Endothelial cell (in vitro differentiated cells): ENCODE results near the gene ATMIN. TPM values are rescaled to one million over a fixed set of nuclear protein-coding genes. Genes with fewer than 3 reads are reported as not detected.

Experiments used
- DNase-seq: peaks from one replicate; pipeline ENCODE4 v3.0.0; 2021; ENCODE audit warnings: low spot score
- H3K27ac Mint-ChIP-seq: one replicate; pipeline ENCODE4 v1.8.0; 2021; ENCODE audit warnings: mixed read lengths, inconsistent platforms; ENCODE audit not compliant: unreplicated experiment
- H3K27me3 Mint-ChIP-seq: one replicate; pipeline ENCODE4 v1.8.0; 2021; ENCODE audit warnings: mild to moderate bottlenecking, moderate library complexity, mixed read lengths, inconsistent platforms; ENCODE audit not compliant: unreplicated experiment
- H3K36me3 Mint-ChIP-seq: one replicate; pipeline ENCODE4 v1.8.0; 2021; ENCODE audit warnings: mild to moderate bottlenecking, low read depth, mixed read lengths, inconsistent platforms; ENCODE audit not compliant: unreplicated experiment
- H3K4me1 Mint-ChIP-seq: one replicate; pipeline ENCODE4 v1.8.0; 2021; ENCODE audit warnings: mild to moderate bottlenecking, mixed read lengths, inconsistent platforms; ENCODE audit not compliant: unreplicated experiment
- H3K4me3 Mint-ChIP-seq: one replicate; pipeline ENCODE4 v1.8.0; 2021; ENCODE audit warnings: mild to moderate bottlenecking, mixed read lengths, inconsistent platforms; ENCODE audit not compliant: unreplicated experiment
- H3K9me3 Mint-ChIP-seq: one replicate; pipeline ENCODE4 v1.8.0; 2021; ENCODE audit warnings: mixed read lengths, inconsistent platforms; ENCODE audit not compliant: unreplicated experiment
- total RNA-seq: library from RNA; stranded (reverse); fragmentation: NEBNext Ultra II Directional; extraction: Animal tissue kit (Norgen Biotek cat#: 25700); gene quantifications from one replicate; pipeline ENCODE4 v1.2.1, GENCODE V29; 2021; ENCODE audit not compliant: unreplicated experiment
- TF ChIP-seq, protein P1 (sequence below): fragments of 200-600 bp; sonication (generic); IDR thresholded peaks from one replicate; pipeline ENCODE4 v1.5.0; 2021; ENCODE audit warnings: antibody characterized with exemption; ENCODE audit not compliant: unreplicated experiment

The ATMIN gene
- total RNA-seq, 1 donor from 2014 or later = 33.2 TPM

GRCh38 chr16:81008505-81008789 lies 27.2 kb upstream of the ATMIN start:
- H3K36me3 Mint-ChIP-seq = peaks cover 3% of the 10 kb centered on the region
- no peak for DNase-seq
- peaks cover 15% of the 10 kb centered on the region for H3K4me1 Mint-ChIP-seq
- peak overlapping the region; percentile 98 for H3K4me3 Mint-ChIP-seq
- H3K27me3 Mint-ChIP-seq = peaks cover 3% of the 10 kb centered on the region
- H3K9me3 Mint-ChIP-seq = no peaks in the 10 kb centered on the region
- TF ChIP-seq, protein P1, sequence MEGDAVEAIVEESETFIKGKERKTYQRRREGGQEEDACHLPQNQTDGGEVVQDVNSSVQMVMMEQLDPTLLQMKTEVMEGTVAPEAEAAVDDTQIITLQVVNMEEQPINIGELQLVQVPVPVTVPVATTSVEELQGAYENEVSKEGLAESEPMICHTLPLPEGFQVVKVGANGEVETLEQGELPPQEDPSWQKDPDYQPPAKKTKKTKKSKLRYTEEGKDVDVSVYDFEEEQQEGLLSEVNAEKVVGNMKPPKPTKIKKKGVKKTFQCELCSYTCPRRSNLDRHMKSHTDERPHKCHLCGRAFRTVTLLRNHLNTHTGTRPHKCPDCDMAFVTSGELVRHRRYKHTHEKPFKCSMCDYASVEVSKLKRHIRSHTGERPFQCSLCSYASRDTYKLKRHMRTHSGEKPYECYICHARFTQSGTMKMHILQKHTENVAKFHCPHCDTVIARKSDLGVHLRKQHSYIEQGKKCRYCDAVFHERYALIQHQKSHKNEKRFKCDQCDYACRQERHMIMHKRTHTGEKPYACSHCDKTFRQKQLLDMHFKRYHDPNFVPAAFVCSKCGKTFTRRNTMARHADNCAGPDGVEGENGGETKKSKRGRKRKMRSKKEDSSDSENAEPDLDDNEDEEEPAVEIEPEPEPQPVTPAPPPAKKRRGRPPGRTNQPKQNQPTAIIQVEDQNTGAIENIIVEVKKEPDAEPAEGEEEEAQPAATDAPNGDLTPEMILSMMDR = no peak
- peak overlapping the region; percentile 99 for H3K27ac Mint-ChIP-seq

GRCh38 chr16:81012974-81013373 lies 22.7 kb upstream of the ATMIN start:
- peaks cover 7% of the 10 kb centered on the region for H3K4me1 Mint-ChIP-seq
- H3K9me3 Mint-ChIP-seq = no peaks in the 10 kb centered on the region
- H3K27ac Mint-ChIP-seq = no peak overlapping the region
- TF ChIP-seq, protein P1 = no peak
- no peak overlapping the region for H3K4me3 Mint-ChIP-seq
- no peak for DNase-seq
- no peaks in the 10 kb centered on the region for H3K27me3 Mint-ChIP-seq
- H3K36me3 Mint-ChIP-seq = no peaks in the 10 kb centered on the region

DNA sequence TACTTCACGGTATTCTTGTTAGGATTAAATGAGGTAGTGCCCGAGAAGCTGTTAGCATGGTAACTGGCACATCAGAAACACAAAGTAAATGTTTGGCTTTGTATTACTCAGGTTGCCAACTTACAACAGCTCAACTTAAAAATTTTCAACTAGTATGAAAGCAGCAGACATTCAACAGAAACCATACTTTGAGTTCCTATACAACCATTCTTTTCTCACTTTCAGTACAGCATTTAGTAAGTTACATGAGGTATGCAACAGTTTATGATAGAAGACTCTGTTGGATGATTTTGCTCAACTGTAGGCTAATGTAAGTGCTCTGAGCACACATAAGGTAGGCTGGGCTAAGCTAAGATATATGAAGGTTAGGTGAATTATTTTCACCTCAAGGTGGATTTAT lies 21.0 kb upstream of the ATMIN start:
- Mint-ChIP-seq H3K27ac (no peak overlapping the region), H3K36me3 (peaks cover 4% of the 10 kb centered on the region), H3K4me3 (no peak overlapping the region), H3K27me3 (no peaks in the 10 kb centered on the region), H3K9me3 (no peaks in the 10 kb centered on the region), H3K4me1 (no peaks in the 10 kb centered on the region)
- no peak for DNase-seq
- TF ChIP-seq, protein P1 = no peak

DNA sequence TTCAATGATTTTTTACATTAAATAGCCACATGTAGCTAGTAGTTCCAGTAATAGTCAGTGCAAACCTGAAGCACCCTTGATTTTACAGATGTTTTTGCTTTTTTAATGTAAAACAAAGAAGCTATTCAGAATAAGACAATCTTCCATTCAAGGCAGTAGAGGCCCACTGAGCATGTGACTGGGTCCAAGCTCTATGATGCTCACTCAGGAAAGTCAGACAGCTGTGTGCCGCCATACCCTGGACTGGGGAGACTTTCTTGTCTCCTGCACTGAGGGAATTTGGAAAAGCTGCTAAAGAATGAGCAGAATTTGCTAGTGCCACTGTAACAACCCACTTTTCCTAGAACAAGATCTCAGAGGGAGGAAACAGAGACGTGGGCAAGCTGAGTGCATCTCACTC lies 17.1 kb upstream of the ATMIN start:
- no peaks in the 10 kb centered on the region for H3K9me3 Mint-ChIP-seq
- peaks cover 7% of the 10 kb centered on the region for H3K36me3 Mint-ChIP-seq
- no peak for DNase-seq
- no peak overlapping the region for H3K4me3 Mint-ChIP-seq
- TF ChIP-seq, protein P1 = no peak
- no peaks in the 10 kb centered on the region for H3K27me3 Mint-ChIP-seq
- no peaks in the 10 kb centered on the region for H3K4me1 Mint-ChIP-seq
- H3K27ac Mint-ChIP-seq = no peak overlapping the region

DNA sequence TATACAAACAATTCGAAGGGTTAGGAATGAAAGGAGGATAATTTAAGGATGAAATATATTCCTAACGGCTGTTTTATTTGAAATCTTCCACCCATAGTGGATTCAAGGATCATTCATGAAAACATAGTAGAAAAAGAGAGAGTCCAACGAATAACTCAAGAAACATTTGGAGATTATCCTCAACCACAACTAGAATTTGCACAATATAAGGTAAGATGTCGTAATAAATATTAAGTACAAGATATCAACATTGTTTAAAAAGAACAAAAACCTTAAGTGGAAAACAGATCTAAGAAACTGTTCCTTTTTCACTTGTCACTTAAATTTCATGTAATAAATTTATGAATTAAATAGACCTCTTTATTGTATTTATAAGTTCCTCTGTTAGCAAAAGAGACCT lies 9.2 kb upstream of the ATMIN start:
- H3K9me3 Mint-ChIP-seq = no peaks in the 10 kb centered on the region
- TF ChIP-seq, protein P1 = no peak
- no peak overlapping the region for H3K27ac Mint-ChIP-seq
- H3K36me3 Mint-ChIP-seq = peaks cover 4% of the 10 kb centered on the region
- H3K4me3 Mint-ChIP-seq = no peak overlapping the region
- no peaks in the 10 kb centered on the region for H3K27me3 Mint-ChIP-seq
- no peak for DNase-seq
- H3K4me1 Mint-ChIP-seq = no peaks in the 10 kb centered on the region
